Activated T-helper 1 cell treated with anti-CD3 and anti-CD28 coated beads, Interleukin-12 subunit alpha, Interleukin-12 subunit beta, Interleukin-2, Interleukin-4 antibody, amounts not matched to agents 30 ng/mL and 10 ng/mL and 1 ng/mL, durations not matched to agents 14 hours and 24 hours and 36 hours (primary cell): ENCODE results near the gene SPATA33. TPM values are rescaled to one million over a fixed set of nuclear protein-coding genes. Genes with fewer than 3 reads are reported as not detected.
A peak's percentile ranks its signal among the peaks of the same experiment; 100 is the strongest.
"Not testable (repeated sequence)": the region's sequence is repeated elsewhere in the genome, so short reads cannot be mapped to it uniquely, and the experiment has no call there.

Experiments
- DNase-seq: peaks from one replicate; pipeline ENCODE4 v3.0.0; 2021; ENCODE audit warnings: low spot score
- H3K27ac Mint-ChIP-seq: one replicate; pipeline ENCODE4 v1.8.0; 2021; ENCODE audit warnings: mild to moderate bottlenecking, mixed read lengths
- H3K27me3 Mint-ChIP-seq: one replicate; pipeline ENCODE4 v1.8.0; 2022; ENCODE audit warnings: mild to moderate bottlenecking, moderate library complexity, mixed read lengths; ENCODE audit not compliant: insufficient read depth
- H3K36me3 Mint-ChIP-seq: one replicate; pipeline ENCODE4 v1.8.0; 2021; ENCODE audit warnings: low read depth, mixed read lengths
- H3K4me1 Mint-ChIP-seq: one replicate; pipeline ENCODE4 v1.8.0; 2021; ENCODE audit warnings: low read depth, mixed read lengths
- H3K4me3 Mint-ChIP-seq: one replicate; pipeline ENCODE4 v1.8.0; 2021; ENCODE audit warnings: mild to moderate bottlenecking, moderate library complexity, mixed read lengths
- H3K9me3 Mint-ChIP-seq: one replicate; pipeline ENCODE4 v1.8.0; 2021; ENCODE audit warnings: mixed read lengths
- intact Hi-C: fragments of 100-400 bp; cut with micrococcal nuclease; formaldehyde crosslinking; loops from one replicate; pipeline ENCODE4 v1.15.1; 2024
- total RNA-seq: library from RNA; stranded (reverse); gene quantifications from 2 replicates; pipeline ENCODE4 v1.2.3, GENCODE V29; 2022

The SPATA33 gene
- total RNA-seq, 1 donor from 2014 or later, result 15.1 TPM

DNA sequence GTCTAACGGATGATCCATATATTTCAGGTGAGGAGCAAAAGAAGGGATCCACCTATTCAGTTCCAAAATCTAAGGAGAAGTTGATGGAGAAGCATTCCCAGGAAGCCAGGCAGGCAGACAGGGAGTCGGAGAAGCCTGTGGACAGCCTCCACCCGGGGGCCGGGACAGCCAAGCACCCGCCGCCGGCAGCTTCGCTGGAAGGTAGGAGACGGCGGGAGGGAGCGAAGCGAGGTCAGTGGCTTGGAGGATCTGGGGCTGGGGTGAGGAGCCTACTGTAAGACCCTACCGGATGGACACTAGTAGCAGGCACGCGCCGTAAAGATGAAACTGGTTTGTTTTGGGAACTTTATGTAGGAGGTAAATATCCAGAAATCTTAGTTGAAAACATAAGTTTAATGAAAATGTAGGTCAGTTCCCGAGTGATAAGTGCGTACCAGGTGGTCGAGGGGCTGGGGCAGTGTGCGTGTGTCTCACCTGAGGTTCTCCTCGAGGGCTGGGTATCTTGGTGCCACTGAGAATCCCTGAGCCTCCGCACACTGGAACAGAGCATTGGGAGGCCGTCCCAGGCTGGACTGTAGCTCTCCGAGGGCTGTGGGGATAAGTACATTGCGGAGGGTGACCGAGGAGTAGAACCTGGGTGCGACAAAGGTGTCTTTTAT, 714 bp downstream of the SPATA33 start:
- Mint-ChIP-seq H3K4me3 (peak overlapping the region; percentile 93), H3K27ac (peak overlapping the region; percentile 84), H3K4me1 (peaks cover 56% of the 10 kb centered on the region), H3K27me3 (no peaks in the 10 kb centered on the region), H3K9me3 (no peaks in the 10 kb centered on the region), H3K36me3 (peaks cover 29% of the 10 kb centered on the region)
- intact Hi-C loops, result loop anchor here (1.0 kb wide), 3 partner anchors 17 to 42 kb away; partner anchors contain the start of gene CDK10
- no peak for DNase-seq

DNA sequence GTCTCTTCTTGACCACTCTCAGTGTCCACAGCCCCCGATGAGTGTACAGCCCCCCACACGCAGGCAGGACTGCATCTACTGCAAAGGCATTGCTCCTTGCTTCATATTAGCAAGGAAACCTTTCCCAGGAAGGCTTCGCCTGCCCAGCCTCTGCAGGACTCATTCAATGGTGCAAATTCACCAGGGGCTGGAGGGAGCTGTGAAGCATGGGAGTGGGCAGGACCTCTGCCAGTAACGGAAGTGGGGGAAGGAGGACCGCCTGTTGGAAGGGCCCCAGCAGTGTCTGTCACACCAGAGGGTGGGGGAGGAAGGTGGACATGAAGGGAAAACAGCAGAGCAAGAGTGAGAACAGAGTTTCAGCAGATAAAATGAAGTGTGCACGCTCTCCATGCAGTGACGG, 2.5 kb downstream of the SPATA33 start:
- Mint-ChIP-seq H3K36me3 (peaks cover 29% of the 10 kb centered on the region), H3K27me3 (no peaks in the 10 kb centered on the region), H3K9me3 (no peaks in the 10 kb centered on the region), H3K4me1 (peaks cover 44% of the 10 kb centered on the region), H3K4me3 (peak overlapping the region; percentile 30), H3K27ac (peak overlapping the region; percentile 16)
- no peak for DNase-seq
- intact Hi-C loops, result no loop called here

DNA sequence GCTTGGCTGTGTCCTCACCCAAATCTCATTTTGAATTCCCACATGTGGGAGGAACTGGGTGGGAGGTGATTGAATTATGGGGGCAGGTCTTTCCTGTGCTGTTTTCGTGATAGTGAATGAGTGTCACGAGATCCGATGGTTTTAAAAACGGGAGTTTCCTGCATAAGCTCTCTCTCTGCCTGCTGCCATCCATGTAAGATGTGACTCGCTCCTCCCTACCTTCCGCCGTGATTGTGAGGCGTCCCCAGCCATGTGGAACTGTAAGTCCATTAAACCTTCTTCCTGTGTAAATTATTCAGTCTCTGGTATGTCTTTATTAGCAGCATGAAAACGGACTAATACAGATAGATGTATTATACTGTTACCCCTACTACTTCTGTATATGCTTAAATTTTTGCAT, 3.6 kb downstream of the SPATA33 start:
- no peaks in the 10 kb centered on the region for H3K27me3 Mint-ChIP-seq
- intact Hi-C loops, result no loop called here
- DNase-seq, result no peak
- H3K36me3 Mint-ChIP-seq, result peaks cover 31% of the 10 kb centered on the region
- H3K27ac Mint-ChIP-seq, result no peak overlapping the region
- H3K4me3 Mint-ChIP-seq, result no peak overlapping the region
- H3K9me3 Mint-ChIP-seq, result no peaks in the 10 kb centered on the region
- H3K4me1 Mint-ChIP-seq, result peaks cover 36% of the 10 kb centered on the region

DNA sequence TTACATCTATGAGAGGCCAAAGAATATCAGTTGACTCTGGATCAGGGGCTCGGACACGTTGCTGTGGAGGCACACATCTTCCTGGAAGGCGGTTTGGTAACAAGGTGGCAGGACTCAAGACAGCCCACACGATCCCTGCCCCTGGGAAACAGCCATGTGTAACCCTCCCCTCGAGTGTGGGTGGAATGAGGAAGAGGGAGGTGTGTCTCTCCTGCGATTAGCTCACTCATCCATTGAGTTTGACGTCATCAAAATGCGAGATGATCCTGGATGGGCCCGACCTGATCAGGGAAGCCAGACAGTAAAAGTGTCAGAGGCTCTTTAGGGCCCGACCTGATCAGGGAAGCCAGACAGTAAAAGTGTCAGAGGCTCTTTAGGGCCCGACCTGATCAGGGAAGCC, 6.6 kb downstream of the SPATA33 start:
- H3K9me3 Mint-ChIP-seq, H3K27ac Mint-ChIP-seq, H3K4me3 Mint-ChIP-seq, DNase-seq, H3K27me3 Mint-ChIP-seq, intact Hi-C loops: not testable (repeated sequence)
- Mint-ChIP-seq H3K4me1 (peaks cover 20% of the 10 kb centered on the region), H3K36me3 (peaks cover 27% of the 10 kb centered on the region)

DNA sequence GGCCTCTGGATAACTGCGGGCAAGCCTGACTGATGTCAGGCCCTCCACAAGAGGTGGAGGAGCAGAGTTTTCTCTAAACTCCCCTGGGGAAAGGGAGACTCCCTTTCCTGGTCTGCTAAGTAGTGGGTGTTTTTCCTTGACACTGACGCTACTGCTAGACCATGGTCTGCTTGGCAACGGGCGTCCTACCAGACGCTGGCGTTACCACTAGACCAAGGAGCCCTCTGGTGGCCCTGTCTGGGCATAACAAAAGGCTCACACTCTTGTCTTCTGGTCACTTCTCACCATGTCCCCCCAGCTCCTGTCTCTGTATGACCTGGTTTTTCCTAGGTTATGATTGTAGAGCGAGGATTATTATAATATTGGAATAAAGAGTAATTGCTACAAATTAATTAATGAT, 9.4 kb downstream of the SPATA33 start:
- DNase-seq, H3K27ac Mint-ChIP-seq, H3K27me3 Mint-ChIP-seq, H3K9me3 Mint-ChIP-seq, H3K36me3 Mint-ChIP-seq, H3K4me3 Mint-ChIP-seq, intact Hi-C loops, H3K4me1 Mint-ChIP-seq: not testable (repeated sequence)

DNA sequence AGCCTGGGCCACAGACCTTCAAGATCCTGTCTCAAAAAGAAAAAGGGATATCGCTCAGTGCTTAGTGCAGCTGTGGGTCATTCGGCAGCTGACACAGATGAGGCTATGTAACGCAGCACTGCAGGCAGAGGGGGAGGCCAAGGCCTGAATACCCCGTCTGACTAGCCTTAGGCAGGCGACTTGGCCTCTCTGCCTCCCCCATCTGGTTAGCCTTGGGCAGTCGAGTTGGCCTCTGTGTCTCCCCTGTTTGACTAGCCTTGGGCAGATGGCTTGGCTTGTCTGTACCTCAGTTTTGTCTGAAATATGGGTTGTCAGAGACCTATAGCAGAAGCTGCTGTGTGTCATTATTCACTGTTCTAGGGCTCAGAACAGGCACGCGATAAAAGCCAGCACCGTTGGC, 10.0 kb downstream of the SPATA33 start:
- Mint-ChIP-seq H3K36me3 (peaks cover 9% of the 10 kb centered on the region), H3K9me3 (no peaks in the 10 kb centered on the region), H3K4me1 (peaks cover 6% of the 10 kb centered on the region), H3K4me3 (no peak overlapping the region), H3K27me3 (no peaks in the 10 kb centered on the region), H3K27ac (no peak overlapping the region)
- intact Hi-C loops, result no loop called here
- DNase-seq, result no peak

DNA sequence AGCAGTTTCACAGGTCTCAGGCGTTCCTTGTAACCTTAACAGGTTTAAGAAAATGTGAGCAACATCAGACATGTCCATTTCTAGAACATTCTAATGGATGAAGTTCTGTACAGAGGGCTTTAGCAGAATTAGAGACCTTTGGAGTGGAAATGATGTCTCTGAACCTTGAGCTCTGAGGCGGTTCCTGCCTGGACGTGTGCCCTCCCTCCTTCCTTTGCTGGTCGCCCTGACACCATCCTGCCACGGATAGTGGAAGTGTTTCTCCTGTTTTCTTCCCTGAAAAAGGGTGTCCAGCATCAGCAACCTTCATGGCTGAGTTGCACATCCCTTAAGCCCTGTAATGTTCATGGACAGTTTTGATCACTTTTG, 11.1 kb downstream of the SPATA33 start:
- no peak overlapping the region for H3K27ac Mint-ChIP-seq
- H3K27me3 Mint-ChIP-seq, result no peaks in the 10 kb centered on the region
- H3K4me1 Mint-ChIP-seq, result peaks cover 6% of the 10 kb centered on the region
- H3K9me3 Mint-ChIP-seq, result no peaks in the 10 kb centered on the region
- intact Hi-C loops, result no loop called here
- no peak overlapping the region for H3K4me3 Mint-ChIP-seq
- peaks cover 5% of the 10 kb centered on the region for H3K36me3 Mint-ChIP-seq
- no peak for DNase-seq

DNA sequence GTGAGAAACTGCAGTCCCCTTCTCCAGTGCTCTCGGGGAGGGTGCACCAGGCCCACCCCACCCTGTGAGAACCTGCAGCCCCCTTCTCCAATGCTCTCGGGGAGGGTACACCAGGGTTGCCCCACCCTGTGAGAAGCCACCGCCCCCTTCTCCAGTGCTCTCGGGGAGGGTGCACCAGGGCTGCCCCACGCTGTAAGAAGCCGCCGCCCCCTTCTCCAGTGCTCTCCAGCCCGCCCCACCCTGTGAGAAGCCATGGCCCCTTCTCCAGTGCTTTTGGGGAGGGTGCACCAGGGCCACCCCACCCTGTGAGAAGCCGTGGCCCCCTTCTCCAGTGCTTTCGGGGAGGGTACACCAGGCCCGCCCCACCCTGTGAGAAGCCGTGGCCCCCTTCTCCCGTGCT, 12.1 kb downstream of the SPATA33 start:
- Mint-ChIP-seq H3K27me3 (no peaks in the 10 kb centered on the region), H3K9me3 (no peaks in the 10 kb centered on the region), H3K36me3 (peaks cover 3% of the 10 kb centered on the region), H3K27ac (no peak overlapping the region), H3K4me1 (peaks cover 6% of the 10 kb centered on the region), H3K4me3 (no peak overlapping the region)
- no peak for DNase-seq
- intact Hi-C loops, result no loop called here

DNA sequence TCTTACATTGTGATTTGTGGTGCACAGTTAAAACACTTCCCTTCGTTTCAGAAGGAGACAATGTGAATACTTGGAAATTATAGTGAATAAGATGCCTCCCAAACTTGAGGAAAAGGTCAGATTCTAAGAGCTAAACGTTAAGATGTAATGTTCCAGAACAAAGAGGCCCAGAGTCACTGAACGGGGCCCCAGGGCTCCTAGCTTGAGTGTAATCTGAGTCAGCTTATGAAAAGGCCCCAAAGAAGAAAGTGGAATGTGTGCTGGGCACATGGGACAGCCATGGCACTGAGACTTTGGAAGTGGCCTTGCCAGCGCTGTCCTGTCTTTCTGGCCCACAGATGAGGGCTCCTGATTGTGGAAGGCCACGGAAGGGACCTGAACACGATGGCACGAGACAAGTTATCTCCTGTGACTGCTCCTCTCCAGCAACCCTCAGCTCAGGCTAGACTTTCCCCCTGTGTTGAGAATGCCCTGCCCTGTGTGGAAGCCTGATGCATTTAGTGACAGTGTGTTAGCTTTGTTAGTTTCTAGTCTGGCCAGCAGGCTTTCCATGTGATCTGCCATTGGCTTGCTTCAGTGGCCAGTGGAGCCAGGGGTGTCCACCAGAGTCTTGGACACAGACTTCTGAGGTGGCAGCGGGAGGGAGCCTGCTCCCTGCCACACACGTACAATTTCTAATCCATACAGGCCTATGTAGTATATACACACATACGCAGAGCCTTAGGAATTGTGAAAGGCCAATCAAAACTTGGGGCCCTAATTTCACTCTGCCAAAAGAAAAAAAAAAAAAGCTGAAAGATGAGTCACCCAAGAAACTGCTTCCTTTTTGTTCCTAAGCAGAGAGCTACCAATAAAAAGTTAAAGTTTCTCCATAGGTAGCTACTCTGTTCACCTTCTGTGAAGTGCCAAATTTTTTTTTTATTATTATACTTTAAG, 13.1 kb downstream of the SPATA33 start:
- Mint-ChIP-seq H3K4me3 (no peak overlapping the region), H3K36me3 (peaks cover 3% of the 10 kb centered on the region), H3K9me3 (no peaks in the 10 kb centered on the region), H3K27me3 (no peaks in the 10 kb centered on the region), H3K27ac (no peak overlapping the region), H3K4me1 (peaks cover 6% of the 10 kb centered on the region)
- intact Hi-C loops, result no loop called here
- no peak for DNase-seq

DNA sequence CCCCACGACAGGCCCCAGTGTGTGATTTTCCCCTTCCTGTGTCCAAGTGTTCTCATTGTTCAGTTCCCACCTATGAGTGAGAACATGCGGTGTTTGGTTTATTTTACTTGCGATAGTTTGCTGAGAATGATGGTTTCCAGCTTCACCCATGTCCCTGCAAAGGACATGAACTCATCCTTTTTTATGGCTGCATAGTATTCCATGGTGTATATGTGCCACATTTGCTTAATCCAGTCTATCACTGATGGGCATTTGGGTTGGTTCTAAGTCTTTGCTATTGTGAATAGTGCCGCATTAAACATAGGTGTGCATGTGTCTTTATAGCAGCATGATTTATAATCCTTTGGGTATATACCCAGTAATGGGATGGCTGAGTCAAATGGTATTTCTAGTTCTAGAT, 13.9 kb downstream of the SPATA33 start:
- H3K27ac Mint-ChIP-seq, H3K4me1 Mint-ChIP-seq, H3K36me3 Mint-ChIP-seq, intact Hi-C loops, DNase-seq, H3K4me3 Mint-ChIP-seq, H3K27me3 Mint-ChIP-seq, H3K9me3 Mint-ChIP-seq: not testable (repeated sequence)

DNA sequence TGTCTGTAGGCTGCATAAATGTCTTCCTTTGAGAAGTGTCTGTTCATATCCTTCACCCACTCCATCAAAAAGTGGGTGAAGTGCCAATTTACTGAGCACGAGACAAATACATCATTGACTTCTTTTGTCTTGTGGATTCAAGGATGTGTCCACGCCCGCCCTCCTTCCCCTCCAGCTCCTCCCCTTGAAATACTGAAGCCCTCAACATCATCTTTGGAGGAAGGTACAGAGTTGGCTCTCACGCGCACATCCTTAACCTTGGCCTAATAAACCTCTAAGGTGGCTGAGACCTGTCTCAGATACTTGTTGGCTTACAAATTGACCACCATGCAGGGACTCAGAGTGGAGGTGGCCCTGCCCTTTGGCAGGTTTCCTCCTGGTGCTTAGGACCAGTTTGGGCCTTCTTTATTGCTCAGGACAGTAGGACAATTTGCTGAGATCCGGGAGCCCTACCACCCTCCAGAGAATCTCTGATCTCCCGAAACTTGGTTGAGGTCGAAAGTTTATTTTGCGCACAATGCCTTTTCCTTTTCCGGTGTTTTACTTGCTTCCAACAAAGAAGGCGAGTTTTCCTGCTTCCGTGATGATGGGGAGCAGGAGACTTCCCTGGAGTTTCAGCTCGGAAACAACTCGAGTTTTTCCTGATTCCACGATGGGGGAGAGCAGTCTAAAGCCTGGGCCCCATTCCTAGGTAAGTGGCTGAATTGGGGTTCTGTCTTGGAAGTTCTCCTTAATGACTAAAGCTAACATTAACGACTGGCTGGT, 14.7 kb downstream of the SPATA33 start:
- H3K36me3 Mint-ChIP-seq, result no peaks in the 10 kb centered on the region
- no peak overlapping the region for H3K4me3 Mint-ChIP-seq
- no peak overlapping the region for H3K27ac Mint-ChIP-seq
- no peaks in the 10 kb centered on the region for H3K27me3 Mint-ChIP-seq
- no peaks in the 10 kb centered on the region for H3K9me3 Mint-ChIP-seq
- no peak for DNase-seq
- intact Hi-C loops, result no loop called here
- H3K4me1 Mint-ChIP-seq, result peaks cover 6% of the 10 kb centered on the region

DNA sequence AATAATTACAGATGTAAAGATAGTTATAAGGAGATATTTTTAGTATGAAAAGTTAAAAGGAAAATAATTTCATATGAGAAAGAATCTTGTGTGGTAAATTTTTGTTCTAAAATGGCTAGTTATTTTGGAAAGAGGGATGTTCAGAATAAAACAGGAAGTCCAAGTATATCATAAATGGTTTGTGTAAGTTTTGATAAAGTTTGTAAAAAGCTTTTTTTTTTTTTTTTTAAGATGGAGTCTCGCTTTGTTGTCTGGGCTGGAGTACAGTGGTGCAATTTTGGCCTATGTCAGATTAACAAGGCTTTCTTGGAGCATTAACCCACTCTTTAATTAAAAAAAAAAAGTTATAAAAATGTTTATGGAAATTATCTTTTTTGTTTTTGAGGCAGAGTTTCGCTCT, 20.6 kb downstream of the SPATA33 start:
- no peak for DNase-seq
- Mint-ChIP-seq H3K36me3 (peaks cover 4% of the 10 kb centered on the region), H3K27ac (no peak overlapping the region), H3K4me1 (no peaks in the 10 kb centered on the region), H3K27me3 (no peaks in the 10 kb centered on the region), H3K4me3 (no peak overlapping the region), H3K9me3 (no peaks in the 10 kb centered on the region)
- intact Hi-C loops, result no loop called here

DNA sequence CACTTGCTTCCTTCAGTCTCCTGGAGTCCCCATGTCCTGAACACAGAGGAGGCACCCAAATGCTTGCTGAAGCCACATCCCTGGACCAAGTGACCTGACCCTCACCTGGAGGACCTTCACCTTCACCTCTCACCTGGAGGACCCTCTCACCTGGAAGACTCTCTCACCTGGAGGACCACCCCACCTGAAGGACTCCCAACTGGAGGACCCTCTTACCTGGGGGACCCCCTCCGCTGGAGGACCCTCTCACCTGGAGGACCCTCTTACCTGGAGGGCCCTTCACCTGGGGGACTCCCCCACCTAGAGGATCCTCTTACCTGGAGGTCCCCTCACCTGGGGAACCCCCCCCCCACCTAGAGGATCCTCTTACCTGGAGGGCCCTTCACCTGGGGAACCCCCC, 28.3 kb downstream of the SPATA33 start:
- intact Hi-C loops, result loop anchor here (1.0 kb wide), 3 partner anchors 14 to 28 kb away; no protein-coding TSS in a partner anchor
- Mint-ChIP-seq H3K4me1 (peaks cover 6% of the 10 kb centered on the region), H3K4me3 (peak overlapping the region; percentile 63), H3K36me3 (peaks cover 14% of the 10 kb centered on the region), H3K27ac (peak overlapping the region; percentile 52), H3K27me3 (no peaks in the 10 kb centered on the region), H3K9me3 (peaks cover 5% of the 10 kb centered on the region)
- no peak for DNase-seq
